ENCODE data around the gene PTPRG.

DNA sequence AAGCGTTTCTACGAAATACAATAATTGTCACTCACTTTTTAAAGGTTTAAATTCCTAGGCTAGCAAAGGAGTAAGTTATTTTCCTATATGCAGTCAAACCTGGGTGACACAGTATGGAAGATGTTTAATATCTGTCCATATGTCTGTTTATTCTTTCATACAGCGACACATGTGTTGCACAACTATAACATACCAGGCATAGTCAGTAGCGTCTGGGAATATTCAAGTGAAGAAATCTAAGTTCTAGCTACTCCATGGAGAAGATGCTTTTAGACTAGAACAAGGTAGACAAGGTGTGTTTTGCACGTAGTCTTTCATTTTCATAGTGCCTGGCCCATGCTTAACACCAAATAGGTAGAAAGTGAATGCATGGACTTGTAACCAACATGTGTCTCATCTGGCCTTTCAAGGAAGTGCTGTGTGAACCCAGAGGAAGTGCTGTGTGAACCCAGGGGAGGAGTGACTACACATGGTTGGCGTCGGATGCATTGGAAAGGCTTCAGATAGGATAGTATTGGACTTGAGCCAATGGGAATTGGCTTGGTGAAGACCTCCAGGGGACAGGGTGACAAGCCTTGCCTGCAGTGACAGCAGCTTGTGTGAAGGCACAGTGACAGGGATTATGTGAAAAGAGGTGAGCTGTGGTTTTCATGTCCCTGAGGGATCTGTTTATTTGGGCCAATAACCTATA, 267.0 kb downstream of the PTPRG start:
- TF ChIP-seq, protein P1, sequence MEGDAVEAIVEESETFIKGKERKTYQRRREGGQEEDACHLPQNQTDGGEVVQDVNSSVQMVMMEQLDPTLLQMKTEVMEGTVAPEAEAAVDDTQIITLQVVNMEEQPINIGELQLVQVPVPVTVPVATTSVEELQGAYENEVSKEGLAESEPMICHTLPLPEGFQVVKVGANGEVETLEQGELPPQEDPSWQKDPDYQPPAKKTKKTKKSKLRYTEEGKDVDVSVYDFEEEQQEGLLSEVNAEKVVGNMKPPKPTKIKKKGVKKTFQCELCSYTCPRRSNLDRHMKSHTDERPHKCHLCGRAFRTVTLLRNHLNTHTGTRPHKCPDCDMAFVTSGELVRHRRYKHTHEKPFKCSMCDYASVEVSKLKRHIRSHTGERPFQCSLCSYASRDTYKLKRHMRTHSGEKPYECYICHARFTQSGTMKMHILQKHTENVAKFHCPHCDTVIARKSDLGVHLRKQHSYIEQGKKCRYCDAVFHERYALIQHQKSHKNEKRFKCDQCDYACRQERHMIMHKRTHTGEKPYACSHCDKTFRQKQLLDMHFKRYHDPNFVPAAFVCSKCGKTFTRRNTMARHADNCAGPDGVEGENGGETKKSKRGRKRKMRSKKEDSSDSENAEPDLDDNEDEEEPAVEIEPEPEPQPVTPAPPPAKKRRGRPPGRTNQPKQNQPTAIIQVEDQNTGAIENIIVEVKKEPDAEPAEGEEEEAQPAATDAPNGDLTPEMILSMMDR (IDR thresholded peaks at IDR 0.05) = no peak
- TF ChIP-seq POLR2A (IDR thresholded peaks at IDR 0.05) = no peak
